RWPE1 (cell line): ENCODE measurements around the gene R3HDM1.
A peak's percentile ranks its signal among the peaks of the same experiment; 100 is the strongest.

Source experiments
- CTCF ChIA-PET: fragments of 350-600 bp; sonication (Branson Sonifier 250); formaldehyde crosslinking; extraction: SDS; loops from one replicate; lab custom pipeline; 2021; lab: Yijun Ruan, JAX
- POLR2A ChIA-PET: fragments of 400-600 bp; formaldehyde crosslinking; extraction: SDS; loops from one replicate; lab custom pipeline; 2020; ENCODE audit warnings: antibody characterized with exemption; ENCODE audit not compliant: low non-redundant PET; lab: Yijun Ruan, JAX
- DNase-seq: peaks from one replicate; pipeline ENCODE4 v3.0.0; 2012; ENCODE audit warnings: low spot score
- H3K27ac ChIP-seq: fragments of 450-650 bp; 2 replicates; pipeline ENCODE4 v1.5.1; 2017
- CTCF ChIP-seq: fragments of 450-650 bp; conservative IDR thresholded peaks from 2 replicates; pipeline ENCODE4 v1.5.1; 2017; ENCODE audit warnings: low read depth, mild to moderate bottlenecking

Gene R3HDM1

GRCh38 chr2:135745545-135745944, 214.3 kb downstream of the R3HDM1 start:
- no peak overlapping the region for H3K27ac ChIP-seq
- DNase-seq: peak; percentile 35
- CTCF ChIA-PET: no interaction called here
- POLR2A ChIA-PET: no interaction called here
- no peak for TF ChIP-seq CTCF

GRCh38 chr2:135755573-135755972, 224.3 kb downstream of the R3HDM1 start:
- TF ChIP-seq CTCF: no peak
- POLR2A ChIA-PET: no interaction called here
- CTCF ChIA-PET: no interaction called here
- H3K27ac ChIP-seq: no peak overlapping the region
- no peak for DNase-seq

GRCh38 chr2:135756692-135757091, 225.4 kb downstream of the R3HDM1 start:
- POLR2A ChIA-PET: no interaction called here
- H3K27ac ChIP-seq: no peak overlapping the region
- no peak for TF ChIP-seq CTCF
- CTCF ChIA-PET: interaction anchor here (0.6 kb wide), 1 partner anchor 198 kb away, joined by 5 read pairs; no protein-coding TSS in a partner anchor
- no peak for DNase-seq

GRCh38 chr2:135762022-135762421, 230.7 kb downstream of the R3HDM1 start:
- ChIA-PET POLR2A (no interaction called here), CTCF (no interaction called here)
- TF ChIP-seq CTCF: no peak
- H3K27ac ChIP-seq: no peak overlapping the region
- DNase-seq: no peak

GRCh38 chr2:135762530-135762929, 231.2 kb downstream of the R3HDM1 start:
- no peak for DNase-seq
- H3K27ac ChIP-seq: no peak overlapping the region
- POLR2A ChIA-PET: no interaction called here
- TF ChIP-seq CTCF: no peak
- CTCF ChIA-PET: interaction anchor here (0.7 kb wide), 1 partner anchor 337 kb away, joined by 3 read pairs; no protein-coding TSS in a partner anchor

GRCh38 chr2:135768863-135769262, 237.6 kb downstream of the R3HDM1 start:
- no peak for DNase-seq
- TF ChIP-seq CTCF: no peak
- ChIA-PET CTCF (interaction anchor here (0.6 kb wide), 1 partner anchor 28 kb away, joined by 3 read pairs; no protein-coding TSS in a partner anchor), POLR2A (no interaction called here)
- H3K27ac ChIP-seq: no peak overlapping the region
